ENCODE data around the gene FAM171A2. TPM values are rescaled to one million over a fixed set of nuclear protein-coding genes. Genes with fewer than 3 reads are reported as not detected.
"Not testable (repeated sequence)": the region's sequence is repeated elsewhere in the genome, so short reads cannot be mapped to it uniquely, and the experiment has no call there.

Gene FAM171A2
- total RNA-seq, 1 donor from 2014 or later = 89.5 TPM

DNA sequence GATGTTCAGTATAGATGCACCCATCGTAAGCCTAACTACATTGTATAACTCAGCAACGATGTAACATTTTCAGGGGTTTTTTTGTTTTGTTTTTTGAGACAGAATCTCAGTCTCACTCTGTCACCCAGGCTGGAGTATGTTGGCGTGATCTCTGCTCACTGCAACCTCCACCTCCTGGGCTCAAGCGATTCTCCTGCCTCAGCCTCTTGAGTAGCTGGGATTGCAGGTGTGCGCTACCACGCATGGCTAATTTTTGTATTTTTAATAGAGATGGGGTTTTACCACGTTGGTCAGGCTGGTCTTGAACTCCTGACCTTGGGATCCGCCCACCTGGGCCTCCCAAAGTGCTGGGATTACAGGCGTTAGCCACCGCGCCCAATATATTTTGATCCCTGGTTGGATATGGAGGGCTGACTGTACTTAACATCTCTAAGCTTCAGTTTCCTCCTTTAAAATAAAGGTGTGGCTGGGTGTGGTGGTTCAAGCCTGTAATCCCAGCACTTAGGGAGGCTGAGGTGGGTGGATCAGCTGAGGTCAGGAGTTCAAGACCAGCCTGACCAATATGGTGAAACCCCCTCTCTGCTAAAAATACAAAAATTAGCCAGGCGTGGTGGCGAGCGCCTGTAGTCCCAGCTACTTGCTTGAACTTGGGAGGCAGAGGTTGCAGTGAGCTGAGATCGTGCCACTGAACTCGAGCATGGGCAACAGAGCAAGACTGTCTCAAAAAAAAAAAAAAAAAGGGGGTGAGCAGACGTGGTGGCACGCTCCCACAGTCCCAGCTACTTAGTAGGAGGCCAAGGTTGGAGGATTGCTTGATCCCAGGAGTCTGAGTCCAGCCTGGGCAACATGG is 16.2 kb downstream of the FAM171A2 start:
- not testable (repeated sequence) for DNase-seq (ENCODE audit: low read depth)

DNA sequence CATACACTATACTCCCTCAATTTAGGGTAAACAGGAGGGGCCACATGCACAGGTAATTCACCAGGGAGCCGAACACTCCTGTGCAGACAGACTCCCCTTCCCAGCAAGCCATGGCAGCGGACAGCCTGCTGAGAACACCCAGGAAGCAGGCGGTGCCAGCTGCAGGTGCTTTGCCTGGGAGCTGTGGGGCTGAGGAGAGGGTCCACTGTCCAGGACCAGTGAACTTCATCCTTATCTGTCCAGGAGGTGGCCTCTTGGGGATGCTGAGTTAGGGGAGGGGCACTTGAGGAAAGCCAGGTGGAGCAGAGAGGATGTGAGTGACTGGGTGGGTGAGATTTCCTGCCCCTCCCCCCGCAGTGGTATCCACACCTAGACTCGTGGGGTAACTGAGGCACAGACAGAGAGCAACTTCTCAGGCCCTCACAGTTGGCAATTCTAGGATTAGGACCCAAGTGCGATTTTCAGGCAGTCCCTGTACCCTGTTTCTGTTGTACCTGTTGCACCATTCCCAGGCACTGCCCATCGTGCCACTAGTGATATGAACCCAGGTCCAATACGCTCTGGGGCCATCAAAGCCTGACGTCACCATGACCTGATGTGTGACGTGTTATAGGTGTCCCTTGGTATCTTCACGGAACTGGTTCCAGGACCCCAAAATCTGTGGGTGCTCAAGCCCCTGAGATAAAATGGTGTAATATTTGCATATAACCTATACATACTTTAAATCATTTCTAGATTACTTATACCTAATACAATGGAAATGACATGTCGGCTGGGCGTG is 17.4 kb downstream of the FAM171A2 start:
- no peak for DNase-seq (ENCODE audit: low read depth)

DNA sequence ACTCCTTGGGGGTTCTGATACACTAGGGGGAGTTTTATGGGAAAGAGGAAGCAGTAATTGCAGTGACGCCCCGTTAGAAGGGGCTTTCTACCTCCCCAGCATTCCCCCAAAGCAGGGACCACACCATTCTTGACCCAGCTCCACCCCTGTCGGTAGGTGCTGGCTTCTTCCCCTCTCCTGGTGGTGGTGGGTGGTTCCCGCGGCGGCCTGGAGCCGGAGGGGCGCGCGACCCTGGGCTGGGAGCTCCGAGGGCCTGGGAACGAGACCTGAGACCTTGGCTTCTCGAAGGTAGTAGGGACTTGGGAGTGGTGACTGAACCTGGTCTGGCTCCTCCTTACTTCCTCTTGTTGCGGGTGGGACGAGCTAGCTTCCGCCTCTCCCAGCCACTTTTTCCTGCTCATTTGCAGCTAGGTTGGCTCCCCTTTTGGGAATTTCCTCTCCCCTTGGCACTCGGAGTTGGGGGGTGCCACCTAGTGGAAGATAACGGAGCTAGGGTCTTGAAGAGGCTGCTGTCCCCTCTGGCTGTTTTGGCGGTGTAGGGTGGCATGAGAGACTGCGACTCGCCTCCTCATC is 18.1 kb downstream of the FAM171A2 start:
- peak; percentile 82 for DNase-seq (ENCODE audit: low read depth)

DNA sequence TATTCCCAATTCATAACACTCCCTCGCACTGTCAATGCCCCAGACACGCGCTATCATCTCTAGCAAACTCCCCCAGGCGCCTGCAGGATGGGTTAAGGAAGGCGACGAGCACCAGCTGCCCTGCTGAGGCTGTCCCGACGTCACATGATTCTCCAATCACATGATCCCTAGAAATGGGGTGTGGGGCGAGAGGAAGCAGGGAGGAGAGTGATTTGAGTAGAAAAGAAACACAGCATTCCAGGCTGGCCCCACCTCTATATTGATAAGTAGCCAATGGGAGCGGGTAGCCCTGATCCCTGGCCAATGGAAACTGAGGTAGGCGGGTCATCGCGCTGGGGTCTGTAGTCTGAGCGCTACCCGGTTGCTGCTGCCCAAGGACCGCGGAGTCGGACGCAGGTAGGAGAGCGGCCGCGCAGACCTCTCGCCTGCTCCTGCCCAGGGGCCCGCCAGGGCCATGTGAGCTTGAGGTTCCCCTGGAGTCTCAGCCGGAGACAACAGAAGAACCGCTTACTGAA is 18.7 kb downstream of the FAM171A2 start, which contains the start of gene GRN:
TSS of gene GRN (plus strand) at position 364 of the 515 bp plus-strand sequence. CDS start 3,863 bp downstream, outside the sequence.
- peak; percentile 100 for DNase-seq (ENCODE audit: low read depth)

DNA sequence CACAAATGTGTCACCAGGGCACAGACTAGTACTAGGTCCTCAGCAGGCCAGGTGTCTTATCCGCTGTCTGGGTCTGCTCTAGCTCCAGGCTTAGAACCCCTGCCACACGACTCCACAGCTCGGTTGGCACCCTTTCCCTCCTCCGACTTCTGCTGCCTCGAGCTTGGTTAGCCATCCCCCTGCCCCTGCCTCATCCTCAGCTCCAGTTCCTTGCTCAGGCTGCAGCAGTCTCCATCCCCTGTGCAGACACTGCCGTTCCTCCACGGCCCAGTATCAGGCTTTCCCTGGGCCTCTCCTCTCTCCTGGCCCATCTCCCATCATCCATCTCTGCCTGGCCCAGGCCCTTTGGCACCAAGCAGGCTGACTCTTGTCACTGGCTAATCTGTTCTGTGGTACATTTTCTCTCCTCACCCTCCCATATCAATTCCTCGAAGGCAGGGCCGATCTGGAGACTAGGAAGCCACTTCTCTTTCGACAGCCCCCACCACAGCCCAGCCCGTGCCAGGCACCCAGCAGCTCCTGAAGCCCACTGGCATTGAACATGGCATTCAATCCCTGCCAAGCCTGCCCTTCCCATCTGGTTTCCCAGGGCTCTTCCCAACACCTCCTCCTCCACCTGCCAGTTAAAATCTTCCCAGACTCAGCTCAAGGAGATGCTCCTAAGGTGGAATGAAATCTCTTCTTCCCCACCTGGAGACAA is 20.0 kb downstream of the FAM171A2 start:
- no peak for DNase-seq (ENCODE audit: low read depth)

DNA sequence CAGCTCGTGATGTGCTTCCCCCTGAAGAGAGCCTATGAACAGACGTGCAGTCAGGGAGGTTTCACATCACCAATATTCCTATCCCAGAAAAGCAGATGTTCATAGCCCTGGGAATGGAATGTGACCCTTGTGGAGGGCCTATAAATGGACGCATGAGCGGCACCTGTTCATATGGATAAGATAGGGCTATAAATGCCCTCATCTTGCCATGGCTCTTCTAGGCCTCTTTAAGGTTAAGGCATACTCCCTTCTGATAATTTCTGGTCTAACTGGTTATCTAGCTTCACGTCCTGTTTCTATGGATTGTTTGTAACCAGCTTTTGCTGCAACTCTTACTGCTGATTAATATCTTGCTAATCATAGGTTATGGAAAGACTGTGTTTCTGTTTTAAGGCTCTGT is 23.1 kb downstream of the FAM171A2 start:
- DNase-seq (ENCODE audit: low read depth) = not testable (repeated sequence)

DNA sequence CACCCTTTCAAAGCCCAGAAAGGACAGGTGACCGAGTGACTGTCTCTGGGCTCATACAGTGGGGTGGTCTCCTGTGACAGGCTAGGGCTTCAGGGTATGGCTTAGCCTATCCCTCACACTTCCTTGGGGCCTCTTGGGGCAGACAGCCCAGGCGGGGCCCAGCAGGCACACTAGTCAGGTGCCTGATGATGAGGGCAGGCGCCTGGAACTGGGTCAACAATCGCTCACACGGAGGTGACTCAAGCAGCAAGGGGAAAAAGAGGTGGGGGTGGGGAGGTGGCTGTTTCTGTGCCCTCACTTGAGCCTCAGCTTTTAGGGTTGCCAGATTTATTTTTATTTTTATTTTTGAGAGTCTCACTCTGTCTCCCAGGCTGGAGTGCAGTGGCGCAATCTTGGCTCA is 25.0 kb downstream of the FAM171A2 start:
- DNase-seq (ENCODE audit: low read depth) = no peak

DNA sequence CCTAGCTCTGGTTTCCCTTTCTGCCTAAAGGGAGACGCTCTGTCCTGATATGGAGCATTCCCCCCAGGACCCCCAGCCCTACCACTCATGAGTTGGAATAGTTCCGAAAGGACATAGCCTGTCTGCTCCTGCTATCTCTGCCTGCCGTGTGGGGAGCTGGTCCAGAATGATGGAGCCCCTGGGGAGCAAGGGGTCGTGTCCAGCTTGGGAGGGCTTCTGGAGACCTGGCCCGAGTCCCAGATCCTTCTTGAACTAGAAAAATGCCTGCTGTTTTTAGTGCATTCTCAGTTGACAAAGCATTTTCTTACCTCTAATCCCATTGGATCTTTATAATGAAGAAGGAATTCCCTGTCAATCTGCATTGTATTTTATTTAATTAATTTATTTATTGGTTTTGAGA is 27.7 kb downstream of the FAM171A2 start:
- no peak for DNase-seq (ENCODE audit: low read depth)

DNA sequence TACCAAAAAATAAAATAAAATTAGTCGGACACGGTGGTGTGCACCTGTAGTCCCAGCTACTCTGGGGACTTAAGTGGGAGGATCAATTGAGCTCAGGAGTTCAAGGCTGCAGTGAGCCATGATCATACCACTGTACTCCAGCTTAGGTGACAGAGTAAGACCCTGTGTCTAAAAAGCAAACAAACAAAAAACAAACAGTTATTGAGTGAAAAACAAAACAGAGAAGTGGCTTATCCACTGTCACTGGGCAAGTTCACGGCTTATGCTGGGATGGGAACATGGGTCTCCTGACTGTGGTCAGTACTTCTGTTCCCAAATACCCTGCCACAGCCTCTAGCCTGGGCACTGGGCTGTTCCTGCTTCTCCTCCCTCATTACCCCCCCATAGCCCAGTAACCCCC is 28.1 kb downstream of the FAM171A2 start:
- DNase-seq (ENCODE audit: low read depth) = no peak

DNA sequence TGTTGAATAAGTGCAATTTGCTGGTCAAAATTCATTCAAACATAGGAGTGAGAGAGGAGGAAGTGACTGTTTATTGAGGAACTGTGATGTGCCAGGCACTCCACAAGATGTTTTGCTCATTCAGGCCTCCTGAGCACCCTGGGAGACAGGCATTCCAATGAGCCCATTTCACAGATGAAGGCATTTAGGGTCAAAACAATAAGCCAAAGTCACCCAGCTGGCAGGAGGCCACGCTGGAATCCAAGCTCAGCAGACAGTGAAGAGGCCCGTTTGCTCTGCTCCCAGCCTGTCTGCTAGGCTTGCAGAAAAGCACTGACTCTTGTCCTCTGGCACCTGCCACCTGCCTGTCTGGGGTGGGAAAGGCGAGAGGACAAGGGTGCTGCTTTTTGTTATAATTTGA is 28.9 kb downstream of the FAM171A2 start:
- DNase-seq (ENCODE audit: low read depth) = no peak

DNA sequence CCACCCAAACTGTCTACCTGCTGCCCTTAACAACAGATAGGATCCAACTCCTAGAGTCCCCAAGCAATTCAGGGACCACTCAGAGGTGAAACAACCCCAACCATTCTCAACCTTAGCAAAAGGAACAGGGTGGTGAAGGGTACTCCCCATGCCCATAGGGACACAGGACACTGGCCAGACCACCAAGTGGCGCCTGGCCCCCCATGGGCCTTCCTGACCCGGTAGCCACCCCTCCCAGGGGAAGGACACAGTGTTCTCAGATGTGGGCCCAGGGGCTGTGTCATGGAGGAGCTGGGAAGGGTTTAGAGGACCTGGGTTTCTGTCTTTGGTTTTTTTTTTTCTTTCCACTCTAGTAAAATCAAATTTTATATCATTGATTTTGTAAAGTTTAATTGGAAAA is 29.3 kb downstream of the FAM171A2 start:
- no peak for DNase-seq (ENCODE audit: low read depth)

DNA sequence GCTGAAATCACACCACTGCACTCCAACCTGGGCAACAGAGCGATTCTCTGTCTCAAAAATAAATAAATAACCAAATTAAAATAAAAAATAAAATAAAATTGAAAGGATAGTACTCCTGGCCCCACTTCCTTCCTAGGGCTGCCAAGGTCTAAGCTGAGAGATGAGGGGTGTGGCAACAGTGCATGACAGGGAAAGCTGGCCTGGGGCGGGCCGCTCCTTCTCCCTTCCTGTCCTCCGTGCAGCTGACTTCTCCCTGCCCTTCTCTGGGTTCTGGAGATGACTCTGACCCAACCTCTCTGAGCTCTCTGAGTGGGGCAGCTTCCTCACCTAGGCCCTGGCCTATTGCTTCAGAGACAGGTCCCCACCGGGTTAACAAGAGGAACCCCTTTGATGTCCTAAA is 30.3 kb downstream of the FAM171A2 start:
- DNase-seq (ENCODE audit: low read depth) = no peak

DNA sequence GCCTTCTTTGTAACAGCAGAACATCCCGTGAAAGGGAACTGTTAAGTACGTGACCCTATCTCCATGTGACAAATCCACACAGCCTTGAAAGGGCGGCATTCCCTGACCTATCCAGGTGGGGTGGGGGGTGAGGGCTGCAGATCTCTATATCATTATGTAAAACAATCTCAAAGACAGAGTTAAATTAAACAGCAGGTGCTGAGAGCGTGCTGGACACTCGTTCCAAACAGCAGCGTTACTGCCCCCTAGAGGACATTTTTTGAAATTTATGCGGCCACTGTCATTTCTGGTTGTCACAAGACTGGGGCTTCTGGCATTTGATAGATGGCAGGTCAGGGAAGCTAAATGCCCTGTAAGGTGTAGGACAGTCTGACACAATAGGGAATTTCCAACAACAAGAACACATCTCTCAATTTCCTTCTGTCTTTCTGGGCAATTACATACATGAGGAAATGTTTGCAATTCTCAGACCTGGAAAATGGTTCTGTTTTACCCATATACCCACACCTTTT is 32.3 kb downstream of the FAM171A2 start:
- peak; percentile 90 for DNase-seq (ENCODE audit: low read depth)

DNA sequence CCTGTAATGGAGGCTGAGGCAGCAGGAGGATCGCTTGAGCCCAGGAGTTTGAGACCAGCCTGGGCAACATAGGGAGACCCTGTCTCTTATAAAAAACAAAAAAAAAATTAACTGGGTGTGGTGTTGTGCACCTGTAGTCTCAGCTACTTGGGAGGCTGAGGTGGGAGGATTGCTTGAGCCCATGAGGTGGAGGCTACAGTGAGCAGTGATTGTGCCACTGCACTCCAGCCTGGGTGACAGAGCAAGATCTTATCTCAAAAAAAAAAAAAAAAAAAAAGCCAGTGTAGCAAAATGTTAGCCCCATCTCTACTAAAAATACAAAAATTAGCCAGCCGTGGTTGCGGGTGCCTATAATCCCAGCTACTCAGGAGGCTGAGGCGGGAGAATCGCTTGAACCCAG is 33.4 kb downstream of the FAM171A2 start:
- not testable (repeated sequence) for DNase-seq (ENCODE audit: low read depth)

DNA sequence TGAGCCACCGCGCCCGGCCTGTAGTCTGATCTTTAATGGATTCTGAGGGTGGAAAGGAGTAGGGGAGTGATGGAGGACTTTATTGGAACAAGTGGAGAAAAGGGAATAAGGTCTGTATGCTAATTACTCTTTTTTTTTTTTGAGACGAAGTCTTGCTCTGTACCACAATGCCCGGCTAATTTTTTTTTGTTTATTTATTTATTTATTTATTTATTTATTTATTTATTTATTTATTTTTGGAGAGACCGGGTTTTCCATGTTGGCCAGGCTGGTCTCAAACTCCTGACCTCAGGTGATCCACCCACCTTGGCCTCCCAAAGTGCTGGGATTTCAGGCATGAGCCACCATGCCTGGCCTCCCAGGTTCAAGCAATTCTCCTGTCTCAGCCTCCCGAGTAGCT is 34.1 kb downstream of the FAM171A2 start:
- DNase-seq (ENCODE audit: low read depth) = not testable (repeated sequence)

DNA sequence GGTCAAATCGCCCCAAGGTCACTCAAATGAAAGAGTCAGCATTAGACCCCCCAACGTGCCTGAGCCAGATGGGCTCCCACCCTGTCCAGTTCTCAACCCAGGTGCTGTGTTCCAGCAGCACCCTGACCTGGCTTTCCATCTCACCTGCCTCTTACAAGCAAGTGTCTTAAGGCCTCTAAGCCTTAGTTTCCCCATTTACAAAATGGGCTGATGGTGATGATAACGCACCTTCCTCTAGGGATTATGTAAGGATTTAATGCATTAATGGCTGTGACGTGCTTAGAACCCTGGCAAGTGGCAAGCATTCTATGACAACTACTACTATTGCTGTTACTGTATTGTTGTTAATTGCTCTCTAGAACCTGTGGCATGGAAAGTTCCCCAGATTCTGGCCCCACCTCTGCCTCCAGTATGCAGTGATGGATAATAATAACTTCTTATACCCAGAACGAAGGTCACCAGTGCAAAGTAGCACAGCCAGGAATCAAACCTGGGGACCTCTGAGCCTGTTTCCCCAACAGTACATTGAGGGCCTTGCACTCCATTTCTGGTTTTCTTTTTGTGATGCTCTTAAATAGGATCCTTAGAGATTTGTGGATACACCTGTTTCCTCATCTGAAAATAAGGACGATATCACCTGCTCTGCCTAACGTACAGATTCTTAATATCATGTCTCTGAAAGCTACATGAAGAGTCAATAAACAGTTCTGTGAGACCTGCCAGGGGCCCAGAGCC is 35.8 kb downstream of the FAM171A2 start:
- no peak for DNase-seq (ENCODE audit: low read depth)

DNA sequence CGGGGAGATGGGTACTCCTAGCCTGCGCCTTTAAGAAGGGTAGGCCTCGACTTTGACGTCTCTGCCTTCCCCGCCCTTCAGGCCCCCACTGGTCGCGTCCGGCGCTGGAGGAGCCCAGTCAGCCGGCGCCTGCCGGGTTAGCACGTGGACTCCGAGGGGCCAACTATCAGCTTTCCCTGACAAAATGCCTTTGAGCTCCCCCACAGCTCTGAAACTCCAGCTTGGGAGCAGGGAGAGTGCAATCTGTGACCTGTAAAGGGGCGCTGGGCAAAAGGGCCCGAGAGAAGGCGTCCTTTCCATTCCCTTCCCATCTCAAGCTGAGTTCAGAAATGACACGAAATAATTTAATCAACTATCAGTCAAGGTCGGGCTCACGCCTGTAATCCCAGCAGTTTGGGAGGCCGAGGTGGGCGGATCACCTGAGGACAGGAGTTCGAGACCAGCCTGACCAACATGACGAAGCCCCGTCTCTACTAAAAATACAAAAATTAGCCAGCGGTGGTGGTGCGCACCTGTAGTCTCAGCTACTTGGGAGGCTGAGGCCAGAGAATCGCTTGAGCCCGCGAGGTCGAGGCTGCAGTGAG is 36.7 kb downstream of the FAM171A2 start:
- DNase-seq (ENCODE audit: low read depth) = peak; percentile 98

DNA sequence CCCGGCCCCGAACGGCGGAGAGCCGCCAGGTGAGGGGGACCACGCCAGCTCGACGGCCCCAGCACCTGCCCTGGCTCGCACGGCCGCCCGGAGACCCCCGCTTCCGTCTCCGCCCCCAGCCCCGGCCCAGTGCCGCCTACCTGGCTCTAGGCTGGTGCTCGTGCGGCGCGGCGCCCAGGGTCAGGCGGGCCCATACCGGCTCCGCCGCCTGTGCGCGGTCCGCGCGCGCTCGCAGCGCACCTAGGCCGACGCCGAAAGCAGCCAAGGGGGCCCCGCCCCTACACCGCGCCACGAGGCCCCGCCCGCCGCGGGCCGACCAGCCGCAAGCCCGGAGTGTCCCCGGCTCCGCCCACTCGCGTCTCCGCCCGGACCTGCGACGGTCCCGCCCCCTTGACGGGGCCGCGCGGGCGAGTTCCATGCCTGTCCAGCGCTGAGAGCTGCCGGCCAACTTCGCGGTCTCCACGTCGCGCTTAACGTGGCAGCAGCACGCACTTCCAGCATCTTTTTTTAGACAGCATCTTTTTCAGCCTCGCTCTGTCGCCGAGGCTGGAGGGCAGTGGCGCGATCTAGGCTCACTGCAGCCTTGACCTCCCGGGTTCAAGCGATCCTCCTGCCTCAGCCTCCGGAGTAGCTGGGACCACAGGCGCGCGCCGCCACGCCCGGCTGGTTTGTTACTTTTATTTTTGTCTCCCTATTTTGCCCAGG is 38.9 kb downstream of the FAM171A2 start, which contains the start of gene SLC25A39:
TSS of gene SLC25A39 (minus strand) at position 253 of the 705 bp plus-strand sequence. CDS start 1,261 bp downstream, outside the sequence.
- DNase-seq (ENCODE audit: low read depth) = peak; percentile 92

DNA sequence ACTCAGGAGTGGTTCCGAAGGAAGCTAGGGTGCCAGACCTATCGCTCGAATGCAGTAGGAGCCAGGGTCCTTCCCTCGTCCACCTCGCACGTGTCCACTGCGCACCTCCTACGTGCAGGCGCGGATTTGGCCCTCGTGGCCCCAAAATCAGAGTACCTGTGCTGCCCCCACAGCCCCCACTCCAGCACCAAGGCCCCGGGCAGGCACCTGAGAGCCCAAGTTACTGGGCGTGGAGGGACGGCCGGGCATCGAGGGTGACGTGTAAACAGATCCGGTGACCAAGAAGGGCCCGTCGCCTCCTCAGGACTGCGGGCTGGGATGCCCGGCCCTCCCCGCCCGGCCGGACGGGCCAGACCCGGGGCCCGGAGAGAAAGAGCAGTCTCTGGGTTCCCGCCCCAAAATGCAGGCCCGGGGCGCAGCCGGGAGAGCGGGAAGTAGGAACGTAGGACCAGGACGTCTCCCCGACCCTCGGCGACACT is 39.5 kb downstream of the FAM171A2 start:
- DNase-seq (ENCODE audit: low read depth) = peak; percentile 12

Data from myocyte (in vitro differentiated cells).